GM12801 (cell line): Measurements from ENCODE around the gene SLX4IP.

Experiments used
- TF ChIP-seq, protein P1 (sequence below): IDR thresholded peaks from one replicate; pipeline ENCODE4 v1.5.1; 2011; ENCODE audit warnings: control low read depth; ENCODE audit not compliant: insufficient read length; ENCODE audit errors: extremely low read depth

Gene SLX4IP

GRCh38 chr20:10662661-10663458 is 227.8 kb downstream of the SLX4IP start:
- TF ChIP-seq, protein P1, sequence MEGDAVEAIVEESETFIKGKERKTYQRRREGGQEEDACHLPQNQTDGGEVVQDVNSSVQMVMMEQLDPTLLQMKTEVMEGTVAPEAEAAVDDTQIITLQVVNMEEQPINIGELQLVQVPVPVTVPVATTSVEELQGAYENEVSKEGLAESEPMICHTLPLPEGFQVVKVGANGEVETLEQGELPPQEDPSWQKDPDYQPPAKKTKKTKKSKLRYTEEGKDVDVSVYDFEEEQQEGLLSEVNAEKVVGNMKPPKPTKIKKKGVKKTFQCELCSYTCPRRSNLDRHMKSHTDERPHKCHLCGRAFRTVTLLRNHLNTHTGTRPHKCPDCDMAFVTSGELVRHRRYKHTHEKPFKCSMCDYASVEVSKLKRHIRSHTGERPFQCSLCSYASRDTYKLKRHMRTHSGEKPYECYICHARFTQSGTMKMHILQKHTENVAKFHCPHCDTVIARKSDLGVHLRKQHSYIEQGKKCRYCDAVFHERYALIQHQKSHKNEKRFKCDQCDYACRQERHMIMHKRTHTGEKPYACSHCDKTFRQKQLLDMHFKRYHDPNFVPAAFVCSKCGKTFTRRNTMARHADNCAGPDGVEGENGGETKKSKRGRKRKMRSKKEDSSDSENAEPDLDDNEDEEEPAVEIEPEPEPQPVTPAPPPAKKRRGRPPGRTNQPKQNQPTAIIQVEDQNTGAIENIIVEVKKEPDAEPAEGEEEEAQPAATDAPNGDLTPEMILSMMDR = no peak

- TF ChIP-seq, protein P1 = no peak
These were observed 228.7 kb downstream of the SLX4IP start for GRCh38 chr20:10663756-10664155.

DNA sequence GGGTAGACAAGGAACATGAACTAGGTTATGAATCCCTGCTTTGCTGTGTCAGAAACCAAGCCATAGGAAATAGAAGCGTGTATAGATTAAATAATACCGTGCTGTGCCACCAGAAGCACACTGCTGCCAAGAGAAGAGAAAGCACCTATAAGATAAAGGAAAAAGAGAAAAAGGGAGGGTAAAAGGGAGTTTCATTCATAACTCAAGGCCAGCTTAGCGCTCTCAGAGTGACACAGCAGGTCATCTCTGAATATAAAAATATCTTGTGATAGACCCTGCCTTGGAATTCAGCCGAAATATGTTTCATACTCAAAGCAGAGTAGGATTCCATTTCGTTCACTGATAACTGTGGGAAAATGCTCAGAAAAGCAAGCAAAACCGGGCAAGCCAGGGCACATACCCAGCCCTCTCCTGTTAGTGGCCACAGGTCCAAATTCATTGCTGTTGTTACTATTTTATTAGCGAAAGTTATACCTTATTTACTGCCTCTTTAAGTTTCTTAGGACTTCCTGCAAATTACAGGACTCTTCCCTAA is 230.0 kb downstream of the SLX4IP start:
- TF ChIP-seq, protein P1 = no peak

GRCh38 chr20:10665791-10666190 is 230.7 kb downstream of the SLX4IP start:
- TF ChIP-seq, protein P1 = no peak

DNA sequence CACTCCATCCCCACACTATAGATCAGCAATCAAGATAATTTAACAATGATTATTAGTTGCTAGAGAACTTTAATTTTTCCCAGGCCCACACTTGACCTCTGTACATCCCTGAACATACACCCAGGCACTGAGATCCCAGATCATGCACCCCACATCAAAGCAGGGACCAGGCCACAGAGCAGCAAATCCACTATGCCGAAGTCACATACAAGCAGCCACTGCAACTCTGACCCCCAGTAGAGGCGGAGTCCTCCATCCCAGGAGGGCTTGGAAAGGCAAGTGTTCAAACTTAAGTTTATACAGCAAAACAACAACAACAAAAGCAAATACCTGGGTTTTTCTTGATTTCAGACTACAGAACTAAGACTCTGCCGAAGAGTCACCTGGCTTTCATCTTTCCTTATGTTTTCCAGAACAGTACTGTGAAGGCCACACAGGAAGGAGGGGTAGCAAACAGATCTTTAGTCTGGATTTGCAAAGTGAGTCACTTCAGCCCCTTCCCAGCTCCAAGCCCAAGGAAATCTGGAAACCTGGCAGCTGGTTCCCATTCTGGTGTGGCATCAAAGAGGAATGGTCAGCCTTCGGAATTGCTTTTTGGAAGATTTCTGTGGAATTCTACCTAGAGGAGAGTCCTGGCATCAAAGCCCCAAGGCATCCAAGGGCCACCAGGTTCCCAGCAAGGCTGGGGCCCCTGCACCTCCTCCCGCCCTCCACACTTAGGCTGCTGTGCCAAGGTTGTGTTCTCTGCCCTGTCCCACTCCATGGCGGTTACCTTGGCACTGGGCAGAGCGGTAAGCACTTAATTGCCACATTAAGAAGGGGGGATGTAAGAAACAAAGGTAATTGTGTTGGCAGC is 231.3 kb downstream of the SLX4IP start:
- TF ChIP-seq, protein P1 = no peak

DNA sequence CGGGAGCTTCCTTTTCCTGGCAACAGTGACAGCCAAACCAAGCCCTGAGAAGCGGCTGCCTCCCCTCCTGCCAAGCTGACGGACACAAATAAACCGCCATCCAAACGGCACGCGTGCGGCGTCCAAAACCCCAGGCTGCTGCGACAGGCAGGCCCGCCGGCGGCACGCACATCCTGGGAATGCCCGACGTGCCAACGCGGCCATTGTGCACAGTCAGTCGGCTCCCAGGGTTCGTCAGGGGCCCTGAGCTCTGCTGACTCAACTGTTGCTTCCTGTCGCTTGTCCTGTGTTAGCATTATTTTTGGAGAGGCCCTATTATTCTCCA is 231.9 kb downstream of the SLX4IP start:
- TF ChIP-seq, protein P1 = no peak

- TF ChIP-seq, protein P1 = no peak
These were observed 232.6 kb downstream of the SLX4IP start for GRCh38 chr20:10667560-10668167.
